Liver (tissue), 9 donors: Measurements from ENCODE around the gene ACO2. TPM values are rescaled to one million over a fixed set of nuclear protein-coding genes. Genes with fewer than 3 reads are reported as not detected.
"Not testable (repeated sequence)": the region's sequence is repeated elsewhere in the genome, so short reads cannot be mapped to it uniquely, and the experiment has no call there.

Source experiments
- DNase-seq: peaks from one replicate; pipeline ENCODE4 v3.0.0-alpha.2; 2017; ENCODE audit warnings: low spot score
- H3K27ac ChIP-seq, 2 donors: one replicate each; pipeline ENCODE4 v1.7.0; 2013; ENCODE audit warnings: inconsistent platforms in 2 of 2, low read length in 2 of 2, control low read depth in 1 of 2, low read depth in 1 of 2, mild to moderate bottlenecking in 1 of 2
- H3K27me3 ChIP-seq, 4 donors: one replicate each; pipeline versions ENCODE4 v1.6.1 to v1.7.0; 2013; ENCODE audit warnings: low read length in 3 of 4, inconsistent platforms in 1 of 4, mild to moderate bottlenecking in 1 of 4, moderate library complexity in 1 of 4; ENCODE audit not compliant: control insufficient read depth in 4 of 4, insufficient read depth in 4 of 4
- H3K36me3 ChIP-seq, 4 donors: one replicate each; pipeline versions ENCODE4 v1.6.1 to v1.7.0; 2013; ENCODE audit warnings: low read length in 3 of 4, mild to moderate bottlenecking in 3 of 4, low read depth in 1 of 4, moderate library complexity in 1 of 4; ENCODE audit not compliant: control insufficient read depth in 4 of 4, insufficient read depth in 3 of 4
- H3K4me1 ChIP-seq, 4 donors: one replicate each; pipeline versions ENCODE4 v1.6.1 to v1.7.0; 2013; ENCODE audit warnings: low read length in 3 of 4, mild to moderate bottlenecking in 3 of 4, moderate library complexity in 1 of 4; ENCODE audit not compliant: control insufficient read depth in 4 of 4, insufficient read depth in 4 of 4
- H3K4me3 ChIP-seq, 3 donors: one replicate each; pipeline versions ENCODE4 v1.6.1 to v1.7.0; 2013; ENCODE audit warnings: low read length in 3 of 3, control low read depth in 1 of 3, low read depth in 1 of 3, mild to moderate bottlenecking in 1 of 3
- H3K9ac ChIP-seq, 2 donors: one replicate each; pipeline ENCODE4 v1.7.0; 2013; ENCODE audit warnings: low read length in 2 of 2, mild to moderate bottlenecking in 2 of 2, moderate library complexity in 2 of 2, control low read depth in 1 of 2, low read depth in 1 of 2
- H3K9me3 ChIP-seq, 4 donors: one replicate each; pipeline versions ENCODE4 v1.6.1 to v1.7.0; 2013; ENCODE audit warnings: low read length in 3 of 4; ENCODE audit not compliant: control insufficient read depth in 4 of 4
- EGR1 ChIP-seq, 2 donors: IDR thresholded peaks; 2 replicates each; pipeline ENCODE4 v1.6.1; 2016 to 2018; ENCODE audit warnings: antibody characterized with exemption in 2 of 2, low read depth in 2 of 2
- FOXA1 ChIP-seq: IDR thresholded peaks from 2 replicates; pipeline ENCODE4 v1.6.1; 2016; ENCODE audit warnings: antibody characterized with exemption
- FOXA2 ChIP-seq: IDR thresholded peaks from 2 replicates; pipeline ENCODE4 v1.6.1; 2016; ENCODE audit warnings: antibody characterized with exemption
- GABPA ChIP-seq, 2 donors: IDR thresholded peaks in 1 of 2; conservative IDR thresholded peaks in 1 of 2; 2 replicates each; pipeline ENCODE4 v1.6.1; 2016; ENCODE audit warnings: antibody characterized with exemption in 2 of 2, mild to moderate bottlenecking in 1 of 2, moderate library complexity in 1 of 2
- HNF4A ChIP-seq, 2 donors: conservative IDR thresholded peaks; 2 replicates each; pipeline ENCODE4 v1.6.1; 2016; ENCODE audit warnings: antibody characterized with exemption in 2 of 2, mild to moderate bottlenecking in 2 of 2
- HNF4G ChIP-seq: IDR thresholded peaks from 2 replicates; pipeline ENCODE4 v1.6.1; 2016; ENCODE audit warnings: antibody characterized with exemption
- NR2F2 ChIP-seq: IDR thresholded peaks from 2 replicates; pipeline ENCODE4 v1.6.1; 2016; ENCODE audit warnings: antibody characterized with exemption
- RAD21 ChIP-seq, 2 donors: IDR thresholded peaks; 2 replicates each; pipeline ENCODE4 v1.6.1; 2016; ENCODE audit warnings: antibody characterized with exemption in 2 of 2, mild to moderate bottlenecking in 2 of 2
- RXRA ChIP-seq, 2 donors: IDR thresholded peaks; 2 replicates each; pipeline ENCODE4 v1.6.1; 2017 to 2018; ENCODE audit warnings: antibody characterized with exemption in 2 of 2, mild to moderate bottlenecking in 1 of 2
- SP1 ChIP-seq: IDR thresholded peaks from 2 replicates; pipeline ENCODE4 v1.6.1; 2018; ENCODE audit warnings: antibody characterized with exemption, mild to moderate bottlenecking
- TAF1 ChIP-seq: conservative IDR thresholded peaks from 2 replicates; pipeline ENCODE4 v1.6.1; 2016; ENCODE audit warnings: antibody characterized with exemption, mild to moderate bottlenecking
- WGBS: extraction: QIAGEN DNeasy Blood & Tissue Kit; methylation state at CpG from one replicate; pipeline ENCODE4 v1.1.7; 2013; 5-methylcytosine and 5-hydroxymethylcytosine counted together
- polyA plus RNA-seq, 2 donors: library from polyadenylated mRNA; stranded (reverse) in 1 of 2; unstranded in 1 of 2; fragments of 200-250 nt in 1 of 2; fragments of >200 nt in 1 of 2; fragmentation: Nextera tagmentation in 1 of 2; extraction: Ambion mirVana in 1 of 2; gene quantifications; one replicate each; pipeline versions ENCODE4 v1.2.1 to v1.2.3, GENCODE V29; 2013 to 2015
- total RNA-seq, 2 donors: library from RNA; depleted of rRNA; stranded (reverse); fragments of >200 nt; gene quantifications; one replicate each; pipeline ENCODE4 v1.2.3, GENCODE V29; 2014
- TF ChIP-seq, protein P1 (sequence below): IDR thresholded peaks from 2 replicates; pipeline ENCODE4 v1.6.1; 2016; ENCODE audit warnings: antibody characterized with exemption, mild to moderate bottlenecking
- TF ChIP-seq, protein P2 (sequence below): IDR thresholded peaks from 2 replicates; pipeline ENCODE4 v1.6.1; 2016; ENCODE audit warnings: antibody characterized with exemption
- donor health status: healthy.
- donor health status: healthy.
- donor health status: healthy.
- donor health status: healthy.
- donor health status: healthy.

ACO2 gene
- total and polyA plus RNA-seq, 4 donors, result 45.3 to 76.1 (median 68.9) TPM

DNA sequence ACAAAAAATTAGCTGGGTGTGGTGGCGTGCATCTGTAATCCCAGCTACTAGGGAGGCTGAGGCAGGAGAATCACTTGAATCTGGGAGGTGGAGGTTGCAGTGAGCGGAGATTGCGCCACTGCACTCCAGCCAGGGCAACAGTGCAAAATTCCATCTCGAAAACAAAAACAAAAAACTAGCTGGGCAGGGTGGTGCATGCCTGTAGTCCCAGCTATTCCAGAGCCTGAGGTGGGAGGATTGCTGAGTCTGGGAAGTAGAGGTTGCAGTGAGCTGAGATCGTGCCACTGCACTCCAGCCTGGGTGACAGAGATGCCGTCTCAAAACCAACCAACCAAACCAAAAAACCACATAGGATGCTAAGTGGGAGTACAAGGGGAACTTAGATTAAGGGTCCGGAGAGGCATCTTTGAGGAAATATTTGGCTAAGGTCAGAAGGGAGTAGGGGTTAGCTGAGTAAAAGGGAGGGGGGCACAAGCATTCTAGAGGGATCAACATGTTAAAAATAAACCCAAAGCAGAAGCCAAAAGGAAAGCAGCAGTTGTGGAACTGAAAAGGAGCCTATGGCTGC is 10.7 kb upstream of the ACO2 start:
- H3K9ac ChIP-seq, result no peak overlapping the region
- no peak overlapping the region for H3K4me3 ChIP-seq
- peaks cover 0 to 4% (median 2%) of the 10 kb centered on the region in 4 donors for H3K4me1 ChIP-seq
- peaks cover 11 to 25% (median 16%) of the 10 kb centered on the region in 4 donors for H3K36me3 ChIP-seq
- no peak overlapping the region for H3K27ac ChIP-seq
- no peak for TF ChIP-seq GABPA (IDR thresholded peaks at IDR 0.05 in 1 of 2, conservative IDR thresholded peaks at IDR 0.05 in 1 of 2)
- no peak for TF ChIP-seq RXRA (IDR thresholded peaks at IDR 0.05)
- no peak for TF ChIP-seq EGR1 (IDR thresholded peaks at IDR 0.05; ENCODE audit: low read depth in 2 of 2)
- no peak for TF ChIP-seq RAD21 (IDR thresholded peaks at IDR 0.05)
- TF ChIP-seq FOXA1, result no peak
- no peak for TF ChIP-seq FOXA2
- TF ChIP-seq, protein P1, sequence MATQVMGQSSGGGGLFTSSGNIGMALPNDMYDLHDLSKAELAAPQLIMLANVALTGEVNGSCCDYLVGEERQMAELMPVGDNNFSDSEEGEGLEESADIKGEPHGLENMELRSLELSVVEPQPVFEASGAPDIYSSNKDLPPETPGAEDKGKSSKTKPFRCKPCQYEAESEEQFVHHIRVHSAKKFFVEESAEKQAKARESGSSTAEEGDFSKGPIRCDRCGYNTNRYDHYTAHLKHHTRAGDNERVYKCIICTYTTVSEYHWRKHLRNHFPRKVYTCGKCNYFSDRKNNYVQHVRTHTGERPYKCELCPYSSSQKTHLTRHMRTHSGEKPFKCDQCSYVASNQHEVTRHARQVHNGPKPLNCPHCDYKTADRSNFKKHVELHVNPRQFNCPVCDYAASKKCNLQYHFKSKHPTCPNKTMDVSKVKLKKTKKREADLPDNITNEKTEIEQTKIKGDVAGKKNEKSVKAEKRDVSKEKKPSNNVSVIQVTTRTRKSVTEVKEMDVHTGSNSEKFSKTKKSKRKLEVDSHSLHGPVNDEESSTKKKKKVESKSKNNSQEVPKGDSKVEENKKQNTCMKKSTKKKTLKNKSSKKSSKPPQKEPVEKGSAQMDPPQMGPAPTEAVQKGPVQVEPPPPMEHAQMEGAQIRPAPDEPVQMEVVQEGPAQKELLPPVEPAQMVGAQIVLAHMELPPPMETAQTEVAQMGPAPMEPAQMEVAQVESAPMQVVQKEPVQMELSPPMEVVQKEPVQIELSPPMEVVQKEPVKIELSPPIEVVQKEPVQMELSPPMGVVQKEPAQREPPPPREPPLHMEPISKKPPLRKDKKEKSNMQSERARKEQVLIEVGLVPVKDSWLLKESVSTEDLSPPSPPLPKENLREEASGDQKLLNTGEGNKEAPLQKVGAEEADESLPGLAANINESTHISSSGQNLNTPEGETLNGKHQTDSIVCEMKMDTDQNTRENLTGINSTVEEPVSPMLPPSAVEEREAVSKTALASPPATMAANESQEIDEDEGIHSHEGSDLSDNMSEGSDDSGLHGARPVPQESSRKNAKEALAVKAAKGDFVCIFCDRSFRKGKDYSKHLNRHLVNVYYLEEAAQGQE, result no peak
- TF ChIP-seq, protein P2, sequence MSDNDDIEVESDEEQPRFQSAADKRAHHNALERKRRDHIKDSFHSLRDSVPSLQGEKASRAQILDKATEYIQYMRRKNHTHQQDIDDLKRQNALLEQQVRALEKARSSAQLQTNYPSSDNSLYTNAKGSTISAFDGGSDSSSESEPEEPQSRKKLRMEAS, result no peak
- TF ChIP-seq NR2F2, result no peak
- TF ChIP-seq TAF1, result no peak
- WGBS, result 86% methylated on average over 7 of the region's 7 CpGs
- H3K27me3 ChIP-seq, result no peaks in the 10 kb centered on the region
- no peaks in the 10 kb centered on the region for H3K9me3 ChIP-seq
- no peak for DNase-seq

DNA sequence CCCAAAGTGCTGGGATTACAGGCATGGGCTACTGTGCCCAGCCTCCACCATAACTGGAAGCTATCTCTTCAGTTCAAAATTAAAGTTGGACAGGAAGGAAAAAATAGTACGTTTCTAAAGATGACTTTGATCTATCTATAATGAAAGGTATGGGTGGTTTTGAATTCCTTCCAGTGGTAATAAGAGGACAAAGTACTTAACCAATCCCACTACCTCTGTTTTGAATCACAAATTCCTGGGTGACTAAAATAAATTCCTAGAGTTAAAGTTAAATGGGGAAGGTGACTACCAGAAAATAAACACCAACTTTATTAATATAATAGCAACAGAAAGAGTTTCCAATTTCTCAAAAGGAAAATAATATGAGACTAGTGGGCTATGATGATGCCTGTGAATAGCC is 9.5 kb upstream of the ACO2 start:
- no peaks in the 10 kb centered on the region for H3K27me3 ChIP-seq
- TF ChIP-seq TAF1 (no peak), EGR1 (IDR thresholded peaks at IDR 0.05; ENCODE audit: low read depth in 2 of 2) (no peak), HNF4G (no peak), FOXA1 (no peak), SP1 (no peak), HNF4A (conservative IDR thresholded peaks at IDR 0.05) (no peak)
- WGBS, result 64% methylated on average over 1 of the region's 1 CpG
- H3K36me3 ChIP-seq, result peaks cover 11 to 32% (median 24%) of the 10 kb centered on the region in 4 donors
- DNase-seq, result no peak
- no peaks in the 10 kb centered on the region for H3K9me3 ChIP-seq
- H3K4me3 ChIP-seq, result no peak overlapping the region
- peaks cover 0 to 4% (median 2%) of the 10 kb centered on the region in 4 donors for H3K4me1 ChIP-seq
- no peak overlapping the region for H3K9ac ChIP-seq
- no peak overlapping the region for H3K27ac ChIP-seq

DNA sequence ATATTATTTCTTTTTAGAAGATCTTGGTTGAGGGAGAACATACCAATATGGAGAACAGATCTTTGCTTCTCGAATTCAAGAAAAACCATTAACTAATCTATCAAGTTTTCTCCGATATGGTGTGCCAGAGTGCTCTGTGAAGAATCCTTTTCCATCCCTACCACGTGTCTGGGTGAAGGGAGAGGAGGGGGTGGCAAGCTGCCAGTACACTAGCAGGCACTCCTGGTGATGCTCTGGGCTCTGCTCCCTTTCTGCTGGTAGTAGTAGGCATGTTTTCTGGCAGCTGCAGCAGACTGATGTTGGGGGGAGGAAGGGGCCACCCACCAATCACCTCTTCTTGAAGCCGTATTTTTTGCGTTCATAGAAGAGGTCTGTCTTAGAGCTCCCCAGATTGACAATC is 8.8 kb upstream of the ACO2 start:
- not testable (repeated sequence) for H3K4me3 ChIP-seq

More for the DNA sequence above, 8.8 kb upstream of the ACO2 start:
- not testable (repeated sequence) for DNase-seq, H3K27ac ChIP-seq, H3K4me1 ChIP-seq, H3K27me3 ChIP-seq, H3K9me3 ChIP-seq, H3K9ac ChIP-seq
- 80% methylated on average over 5 of the region's 5 CpGs for WGBS
- peaks cover 11 to 37% (median 31%) of the 10 kb centered on the region in 4 donors for H3K36me3 ChIP-seq
